Activated naive CD8-positive, alpha-beta T cell treated with anti-CD3 and anti-CD28 coated beads, Interleukin-2, amount 50 U/mL, for 16 hours (primary cell): ENCODE data around the gene JMJD7.

ENCODE experiments used
- DNase-seq: peaks from one replicate; pipeline ENCODE4 v3.0.0-alpha.2; 2020; ENCODE audit warnings: low read depth, low spot score

The JMJD7 gene

GRCh38 chr15:41882689-41883483 is 55.0 kb downstream of the JMJD7 start:
- DNase-seq: no peak

GRCh38 chr15:41883484-41883825 is 55.6 kb downstream of the JMJD7 start:
- DNase-seq: no peak

GRCh38 chr15:41884458-41884857 is 56.6 kb downstream of the JMJD7 start:
- no peak for DNase-seq

- no peak for DNase-seq
These were observed 57.4 kb downstream of the JMJD7 start for GRCh38 chr15:41885321-41885720.

GRCh38 chr15:41885841-41886240 is 57.9 kb downstream of the JMJD7 start:
- DNase-seq: no peak

GRCh38 chr15:41886741-41887140 is 58.8 kb downstream of the JMJD7 start:
- DNase-seq: no peak

GRCh38 chr15:41887161-41887560 is 59.3 kb downstream of the JMJD7 start:
- no peak for DNase-seq
